Activated CD8-positive, alpha-beta memory T cell treated with anti-CD3 and anti-CD28 coated beads, Interleukin-2, amount 50 U/mL, for 4 hours (primary cell): ENCODE measurements around the gene ENPP1.
"Not testable (repeated sequence)": the region's sequence is repeated elsewhere in the genome, so short reads cannot be mapped to it uniquely, and the experiment has no call there.

ENCODE experiments used
- DNase-seq: peaks from one replicate; pipeline ENCODE4 v3.0.0-alpha.2; 2020

The ENPP1 gene

DNA sequence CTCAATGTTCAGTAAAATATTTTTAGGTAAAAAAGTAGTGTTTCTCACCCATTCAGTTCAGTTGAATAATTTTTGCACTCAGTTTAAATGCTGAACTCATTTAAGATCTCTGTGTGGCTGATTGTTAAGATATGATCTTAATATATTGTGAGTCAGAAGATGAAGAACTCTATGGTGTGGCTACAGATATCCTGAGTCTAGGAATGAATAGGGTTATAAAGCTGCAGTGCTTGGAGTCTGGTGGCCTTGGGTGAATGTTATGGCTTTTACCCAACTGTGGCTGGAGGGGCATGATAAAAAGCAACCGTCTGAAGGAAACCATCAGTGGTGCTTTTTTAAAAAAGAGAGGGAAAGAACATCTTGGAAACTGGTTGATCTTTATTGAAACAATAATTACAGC is 77.4 kb downstream of the ENPP1 start:
- DNase-seq, result no peak

DNA sequence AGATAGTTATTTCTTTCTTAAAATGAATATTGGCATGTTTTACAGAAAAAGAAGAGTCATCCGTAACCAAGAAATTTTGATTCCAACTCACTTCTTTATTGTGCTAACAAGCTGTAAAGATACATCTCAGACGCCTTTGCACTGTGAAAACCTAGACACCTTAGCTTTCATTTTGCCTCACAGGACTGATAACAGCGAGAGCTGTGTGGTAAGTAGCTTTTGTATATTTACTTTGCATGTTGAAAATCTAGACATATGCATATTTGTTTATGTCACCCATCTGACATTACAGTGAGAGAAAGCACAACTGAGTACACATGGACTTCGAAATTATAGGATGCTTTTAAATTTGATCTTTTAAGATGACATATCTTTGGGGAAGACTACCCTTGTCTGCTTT is 78.7 kb downstream of the ENPP1 start:
- no peak for DNase-seq

DNA sequence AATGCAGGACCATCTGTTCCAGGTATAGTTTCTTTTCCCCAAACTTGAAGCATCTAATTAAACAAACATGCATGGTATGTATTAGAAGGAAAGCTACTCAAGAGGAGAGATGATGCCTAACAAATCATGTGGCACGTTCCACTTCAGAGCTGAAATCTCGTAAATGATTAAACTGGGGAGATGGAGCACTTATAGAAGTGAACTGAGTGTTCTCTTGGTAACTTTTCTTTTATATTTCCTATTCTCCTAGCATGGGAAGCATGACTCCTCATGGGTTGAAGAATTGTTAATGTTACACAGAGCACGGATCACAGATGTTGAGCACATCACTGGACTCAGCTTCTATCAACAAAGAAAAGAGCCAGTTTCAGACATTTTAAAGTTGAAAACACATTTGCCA is 82.3 kb downstream of the ENPP1 start:
- no peak for DNase-seq

DNA sequence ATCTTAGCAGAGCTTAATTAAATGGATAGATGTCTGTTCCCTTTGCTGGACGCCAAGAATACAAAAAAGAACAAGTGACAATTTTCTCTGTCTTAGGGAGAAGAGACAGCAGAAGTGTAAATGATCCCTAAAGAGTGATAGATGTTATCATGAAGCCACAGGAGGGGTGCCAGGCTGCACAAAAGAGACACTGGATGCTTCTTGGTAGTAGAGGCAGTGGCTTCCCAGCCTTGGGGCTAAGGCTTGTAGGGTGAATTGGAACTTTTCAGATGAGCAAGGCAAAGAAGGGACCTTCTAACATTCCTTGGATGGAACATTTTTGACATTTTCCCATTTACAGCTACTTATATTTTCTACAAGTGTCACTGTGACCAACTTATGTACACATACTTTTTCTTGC is 85.4 kb downstream of the ENPP1 start:
- no peak for DNase-seq

DNA sequence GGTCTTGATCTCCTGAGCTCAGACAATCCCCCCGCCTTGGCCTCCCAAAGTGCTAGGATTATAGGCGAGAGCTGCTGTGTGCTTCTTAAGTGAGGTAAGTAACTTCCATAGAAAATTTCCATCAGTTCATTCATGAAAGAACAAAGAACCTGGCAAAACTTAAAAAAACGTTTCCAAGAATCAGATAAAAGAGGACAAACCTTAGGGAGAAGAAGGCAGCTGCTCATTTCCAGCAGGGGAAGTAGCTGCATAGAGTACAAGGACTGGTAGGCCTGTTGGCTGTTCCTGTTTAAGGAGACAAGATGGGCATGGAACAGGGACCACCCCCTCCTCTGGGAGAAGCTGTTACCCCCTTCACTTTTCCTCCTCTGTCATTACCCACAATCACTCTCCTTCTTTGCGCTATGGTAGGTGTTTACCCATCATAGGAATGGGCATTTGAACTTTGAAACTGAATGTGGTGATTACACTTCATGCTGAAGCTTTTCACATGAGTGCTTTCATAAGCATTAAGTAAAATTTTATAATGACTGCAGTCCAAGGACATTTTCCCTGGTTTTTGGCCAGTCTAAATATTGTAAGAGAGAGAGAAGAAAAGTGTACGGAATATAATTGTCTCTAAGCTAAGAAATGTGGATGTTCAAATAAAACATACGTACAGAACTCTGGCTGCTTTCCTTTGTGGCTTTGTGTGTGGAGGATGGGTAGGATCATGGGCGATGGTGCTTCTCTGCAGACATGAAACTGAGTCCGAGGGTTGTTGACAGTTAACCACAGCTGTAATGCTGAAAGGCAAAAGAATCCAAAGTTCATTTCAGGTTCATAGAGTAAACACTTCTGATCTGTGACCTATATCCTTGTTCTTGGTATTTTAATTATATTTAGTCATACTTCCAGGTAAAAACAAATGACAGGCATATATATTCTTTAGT is 86.9 kb downstream of the ENPP1 start:
- no peak for DNase-seq

DNA sequence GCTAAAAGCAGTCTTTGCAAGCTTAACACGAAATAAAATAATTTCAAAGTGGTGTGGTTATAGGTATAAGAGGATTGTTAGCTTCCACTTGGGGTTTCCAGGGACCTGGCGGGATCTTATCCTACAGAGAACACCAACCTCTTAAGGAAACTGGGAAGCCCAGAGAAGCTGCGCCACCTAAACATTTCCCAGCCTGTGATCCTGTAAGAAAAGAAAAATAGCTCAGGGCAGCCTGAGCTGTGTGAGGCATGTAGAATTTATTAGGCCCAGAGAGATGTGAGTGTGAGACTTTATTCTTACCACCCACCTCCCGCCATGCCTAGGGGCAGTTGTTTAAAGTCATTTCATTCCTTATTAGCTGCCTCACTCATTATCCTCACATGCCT is 89.2 kb downstream of the ENPP1 start:
- DNase-seq, result no peak

DNA sequence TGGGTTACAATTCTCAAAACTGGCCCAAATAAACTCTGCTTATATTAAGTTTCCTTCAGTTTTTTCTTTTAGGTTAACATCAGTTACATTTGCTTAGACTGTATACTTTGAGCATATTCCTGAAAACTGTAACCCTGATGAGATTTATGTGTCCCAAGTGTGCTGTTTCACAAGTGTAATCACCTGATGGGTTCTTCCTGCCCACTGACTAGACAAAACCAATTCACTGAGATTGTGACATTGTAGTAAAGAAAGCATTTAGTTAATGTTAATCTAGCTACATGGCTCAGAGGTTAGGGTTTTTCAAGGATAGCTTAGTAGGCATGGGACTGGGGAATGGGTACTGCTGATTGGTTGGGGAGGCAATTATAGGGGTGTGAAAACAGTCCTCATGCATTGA is 89.8 kb downstream of the ENPP1 start:
- DNase-seq, result no peak

DNA sequence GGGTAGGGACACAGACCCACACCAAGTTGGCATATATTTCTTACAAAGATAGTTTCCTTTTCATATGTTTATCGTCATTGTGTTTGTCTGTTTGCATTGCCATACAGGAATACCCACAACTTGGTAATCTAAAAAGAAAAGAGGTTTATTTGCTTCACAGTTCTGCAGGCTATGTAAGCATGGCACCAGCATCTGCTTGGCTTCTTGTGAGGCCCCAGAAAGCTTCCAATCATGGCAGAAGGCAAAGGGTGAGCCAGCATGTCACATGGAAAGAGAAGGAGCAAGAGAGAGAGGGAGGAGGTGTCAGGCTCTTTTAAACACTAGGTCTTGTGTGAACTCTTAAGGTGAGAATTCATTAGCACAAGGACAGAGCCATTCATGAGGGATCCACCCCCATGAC is 90.9 kb downstream of the ENPP1 start:
- no peak for DNase-seq

DNA sequence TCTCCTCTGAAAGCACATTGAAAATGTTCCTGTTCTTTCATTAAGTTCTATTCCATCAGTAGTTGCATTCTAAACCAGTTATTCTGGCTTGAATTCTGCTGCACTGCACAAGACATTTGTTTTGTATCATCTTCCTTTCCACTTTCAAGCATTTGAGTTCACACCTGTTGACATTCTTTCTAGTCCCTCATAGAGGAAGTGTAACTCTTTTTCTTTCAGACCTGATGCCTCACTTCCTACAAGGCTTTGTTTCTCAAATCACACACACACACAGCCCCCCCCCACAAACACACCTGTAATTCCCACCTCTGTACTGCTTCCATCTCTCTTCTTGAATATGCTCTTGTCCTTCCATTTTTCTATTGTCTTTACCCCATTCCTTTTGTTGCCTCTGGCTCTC is 92.4 kb downstream of the ENPP1 start:
- DNase-seq, result no peak

DNA sequence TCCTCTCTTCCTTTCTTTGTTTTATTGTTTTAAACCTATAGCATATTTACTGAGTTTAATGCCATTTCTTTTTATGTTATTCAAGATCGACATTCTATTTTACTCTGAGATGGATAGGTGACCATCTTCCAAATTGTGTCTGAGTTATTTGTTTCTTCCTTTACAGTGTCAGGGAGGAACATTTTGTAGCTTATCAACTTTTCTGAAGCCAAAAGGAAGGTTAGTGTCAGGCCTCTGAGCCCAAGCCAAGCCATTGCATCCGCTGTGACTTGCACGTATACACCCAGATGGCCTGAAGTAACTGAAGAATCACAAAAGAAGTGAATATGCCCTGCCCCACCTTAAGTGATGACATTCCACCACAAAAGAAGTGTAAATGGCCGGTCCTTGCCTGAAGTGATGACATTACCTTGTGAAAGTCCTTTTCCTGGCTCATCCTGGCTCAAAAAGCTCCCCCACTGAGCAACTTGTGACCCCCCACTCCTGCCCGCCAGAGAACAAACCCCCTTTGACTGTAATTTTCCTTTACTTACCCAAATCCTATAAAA is 93.6 kb downstream of the ENPP1 start:
- not testable (repeated sequence) for DNase-seq

DNA sequence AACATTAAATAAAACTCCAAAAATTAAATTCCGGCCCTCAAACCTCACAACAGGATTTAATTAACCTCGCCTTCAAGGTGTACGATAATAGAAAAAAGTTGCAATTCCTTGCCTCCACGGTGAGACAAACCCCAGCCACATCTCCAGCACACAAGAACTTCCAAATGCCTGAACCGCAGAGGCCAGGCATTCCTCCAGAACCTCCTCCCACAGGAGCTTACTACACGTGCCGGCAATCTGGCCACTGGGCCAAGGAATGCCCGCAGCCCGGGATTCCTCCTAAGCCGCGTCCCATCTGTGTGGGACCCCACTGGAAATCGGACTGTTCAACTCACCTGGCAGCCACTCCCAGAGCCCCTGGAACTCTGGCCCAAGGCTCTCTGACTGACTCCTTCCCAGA is 95.9 kb downstream of the ENPP1 start:
- not testable (repeated sequence) for DNase-seq

DNA sequence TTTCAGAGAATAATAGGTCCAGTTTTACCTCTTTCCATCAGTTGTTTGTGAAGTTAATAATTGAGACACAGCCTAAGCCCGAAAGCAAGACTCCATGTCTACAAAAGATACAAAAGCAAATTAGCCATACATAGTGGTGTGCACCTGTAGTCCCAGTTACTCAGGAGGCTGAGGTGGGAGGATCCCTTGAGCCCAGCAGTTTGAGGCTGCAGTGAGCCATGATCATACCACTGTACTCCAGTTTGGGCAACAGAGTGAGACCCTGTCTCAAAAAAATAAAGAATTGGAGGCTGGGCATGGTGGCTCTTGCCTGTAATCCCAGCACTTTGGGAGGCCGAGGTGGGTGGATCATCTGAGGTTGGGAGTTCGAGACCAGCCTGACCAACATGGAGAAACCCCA is 101.0 kb downstream of the ENPP1 start:
- not testable (repeated sequence) for DNase-seq

DNA sequence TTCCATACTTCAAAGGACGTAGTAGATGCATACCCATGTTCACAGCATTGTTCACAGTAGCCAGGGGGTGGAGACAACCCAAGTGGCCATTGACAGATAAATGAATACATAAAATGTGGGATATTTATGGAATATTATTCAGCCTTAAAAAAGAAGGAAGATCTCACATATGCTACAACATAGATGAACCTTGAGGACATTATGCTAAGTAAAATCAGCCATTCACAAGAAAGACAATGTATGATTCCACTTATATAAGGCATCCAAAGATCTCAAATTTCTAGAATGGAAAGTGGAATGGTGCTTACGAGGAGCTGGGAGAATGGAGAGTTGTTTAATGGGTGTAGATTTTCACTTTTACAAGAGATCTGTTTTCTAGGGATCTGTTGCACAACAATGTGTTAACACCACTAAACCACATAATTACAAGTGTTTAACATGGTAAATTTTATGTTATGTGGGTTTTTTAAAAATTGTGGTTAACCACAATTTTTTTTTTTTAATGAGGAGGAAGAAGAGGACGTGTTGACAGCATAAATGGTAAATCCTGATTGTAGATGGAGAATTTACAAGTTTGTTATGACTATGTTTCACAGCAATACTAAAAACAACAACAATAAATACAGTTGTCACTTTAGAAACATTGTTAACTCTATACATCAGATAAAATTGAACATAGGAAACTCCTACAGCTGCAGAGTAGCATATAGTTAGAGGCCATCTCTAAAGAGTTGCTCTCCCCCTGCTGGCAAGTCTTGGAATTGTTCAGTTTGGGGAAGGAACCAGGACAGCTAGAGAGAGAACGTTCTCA is 101.8 kb downstream of the ENPP1 start:
- DNase-seq, result peak; percentile 71

DNA sequence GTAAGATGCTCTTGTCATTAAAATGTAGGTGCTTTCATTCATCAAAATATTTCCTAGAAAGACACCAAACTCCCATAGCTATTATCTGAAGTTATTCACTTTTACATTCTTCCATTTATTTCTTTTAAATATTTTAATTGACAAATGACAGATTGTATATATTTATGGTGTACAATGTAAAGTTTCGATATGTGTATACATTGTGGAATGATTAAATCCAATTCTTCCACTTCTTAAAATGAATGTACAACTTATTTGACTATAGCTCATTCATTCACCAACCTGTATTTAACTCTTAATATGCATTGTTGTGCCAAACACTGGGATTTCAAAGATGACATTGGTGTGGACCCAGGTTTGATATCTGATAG is 102.4 kb downstream of the ENPP1 start:
- no peak for DNase-seq

DNA sequence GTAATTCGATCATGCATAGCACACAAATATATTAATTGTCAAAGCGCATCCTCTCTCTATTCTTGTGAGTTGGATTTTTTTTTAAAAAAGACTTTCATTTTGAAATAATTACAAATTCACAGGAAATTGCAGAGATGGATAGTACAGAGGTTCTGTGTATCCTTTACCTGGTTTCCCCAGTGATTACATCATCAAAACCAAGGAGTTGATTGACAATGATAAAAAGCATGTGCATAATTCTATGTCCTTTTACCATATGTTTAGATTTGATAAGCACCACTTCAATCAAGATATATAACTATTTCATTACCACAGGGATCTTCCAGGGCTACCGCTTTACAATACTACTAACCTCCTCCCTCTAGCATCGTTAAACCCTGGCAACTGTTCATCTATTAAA is 103.1 kb downstream of the ENPP1 start:
- no peak for DNase-seq

DNA sequence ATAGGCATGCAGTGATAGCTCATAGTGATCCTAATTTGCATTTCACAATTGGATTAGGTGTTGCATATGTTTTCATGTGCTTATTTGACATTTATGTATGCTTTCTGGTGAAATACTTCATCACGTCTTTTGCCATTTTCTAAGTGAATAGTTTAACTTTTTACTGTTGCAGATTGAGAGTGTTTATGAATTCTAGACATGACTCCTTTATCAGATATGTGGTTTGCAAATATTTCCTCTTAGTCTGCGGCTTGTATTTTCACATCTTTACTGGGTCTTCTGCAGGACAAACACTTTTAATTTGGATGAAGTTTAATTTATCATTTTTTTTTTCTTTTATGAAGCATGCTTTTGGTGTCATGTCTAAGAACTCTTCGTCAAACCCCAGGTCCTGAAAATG is 104.1 kb downstream of the ENPP1 start:
- DNase-seq, result no peak

DNA sequence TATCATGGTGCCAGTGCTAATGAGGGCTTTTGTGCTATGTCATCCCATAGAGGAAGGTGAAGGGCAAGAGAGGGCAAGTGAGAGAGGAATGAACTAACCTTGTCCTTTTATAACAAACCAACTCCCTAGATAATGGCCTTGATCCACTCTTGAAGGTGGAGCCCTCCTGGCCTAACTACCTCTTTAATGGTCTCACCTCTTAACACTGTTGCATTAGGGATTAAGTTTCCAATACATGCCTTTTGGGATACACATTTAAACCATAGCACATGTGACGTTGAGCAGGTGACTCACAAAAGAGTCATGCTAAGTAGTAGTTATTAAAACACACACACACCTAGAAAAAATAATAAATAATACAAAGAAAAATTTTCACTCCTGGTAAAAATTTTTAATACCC is 106.4 kb downstream of the ENPP1 start:
- no peak for DNase-seq

DNA sequence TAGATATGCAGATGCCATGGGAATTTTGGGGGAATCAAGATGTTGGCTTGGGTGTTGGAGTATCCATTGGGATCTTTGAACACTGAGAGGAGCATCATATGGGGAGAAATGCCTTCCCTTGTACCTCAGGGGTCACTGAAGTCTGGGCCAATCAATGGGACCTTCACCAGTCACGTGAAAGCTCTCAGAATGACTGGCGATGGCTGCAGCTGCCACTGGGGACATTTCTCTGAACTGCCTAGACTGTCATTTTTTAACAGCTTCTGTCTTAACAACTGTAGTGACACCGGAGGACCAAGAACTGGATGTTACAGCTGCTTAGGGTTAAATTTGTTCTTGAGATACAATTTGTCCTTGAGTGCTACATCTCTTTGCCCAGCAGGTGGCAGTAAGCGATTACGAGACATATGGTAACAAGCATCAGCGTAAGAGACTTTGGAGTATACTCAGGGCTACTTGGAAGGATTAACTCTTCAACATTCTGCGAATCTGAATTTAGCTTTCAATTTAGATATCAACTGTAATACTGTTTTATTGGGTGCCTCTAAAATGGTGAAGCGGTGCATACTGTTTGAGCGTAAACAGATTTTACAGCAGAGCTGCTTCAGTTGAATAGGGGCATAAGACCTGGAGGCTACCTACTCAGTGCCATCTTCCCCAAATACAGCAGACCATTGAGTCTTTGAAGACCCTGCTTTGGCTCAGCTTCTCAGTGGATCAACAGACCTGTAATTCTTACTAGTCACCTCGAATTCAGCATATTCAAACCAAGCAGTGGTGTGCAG is 107.3 kb downstream of the ENPP1 start:
- peak; percentile 43 for DNase-seq

DNA sequence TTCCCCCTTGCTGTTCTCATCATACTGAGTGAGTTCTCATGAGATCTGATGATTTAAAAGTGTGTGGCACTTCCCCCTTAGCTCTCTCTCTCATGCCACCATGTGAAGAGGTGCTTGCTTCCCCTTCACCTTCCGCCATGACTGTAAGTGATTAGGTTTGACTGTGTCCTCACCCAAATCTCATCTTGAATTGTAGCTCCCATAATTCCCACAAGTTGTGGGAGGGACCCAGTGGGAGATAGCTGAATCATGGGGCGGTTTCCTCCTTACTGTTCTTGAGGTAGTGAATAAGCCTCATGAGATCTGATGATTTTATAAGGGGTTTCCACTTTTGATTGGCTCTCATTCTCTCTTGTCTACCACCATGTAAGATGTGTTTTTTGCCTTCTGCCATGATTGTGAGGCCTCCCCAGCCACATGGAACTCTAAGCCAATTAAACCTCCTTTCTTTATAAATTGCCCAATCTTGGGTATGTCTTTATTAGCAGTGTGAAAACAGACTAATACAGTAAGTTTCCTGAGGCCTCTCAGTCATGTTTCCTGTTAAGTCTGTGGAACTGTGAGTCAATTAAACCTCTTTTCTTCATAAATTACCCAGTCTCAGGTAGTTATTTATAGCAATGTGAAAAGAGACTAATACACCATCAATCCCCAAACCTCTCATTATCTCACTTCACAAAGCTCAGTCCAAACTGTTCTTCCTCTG is 108.4 kb downstream of the ENPP1 start:
- DNase-seq, result not testable (repeated sequence)

DNA sequence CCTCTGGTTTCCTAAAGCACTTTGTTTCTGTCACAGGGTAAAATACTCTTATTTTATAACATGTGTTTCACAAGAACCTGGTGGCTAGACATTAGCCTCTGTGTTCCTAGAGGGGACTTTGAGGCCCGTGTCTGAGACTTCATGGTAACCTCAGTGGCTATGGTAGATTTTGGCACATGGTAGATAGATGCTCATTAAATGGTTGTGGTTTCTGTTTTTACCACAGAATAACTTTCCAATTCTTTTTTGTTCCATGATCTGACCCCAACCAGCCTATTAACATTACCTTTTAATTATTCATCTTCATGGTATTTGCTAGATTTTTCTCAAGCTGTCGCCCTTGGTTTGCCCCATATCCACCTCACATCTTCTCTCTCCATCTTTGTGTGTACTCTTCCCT is 109.0 kb downstream of the ENPP1 start:
- DNase-seq, result no peak

DNA sequence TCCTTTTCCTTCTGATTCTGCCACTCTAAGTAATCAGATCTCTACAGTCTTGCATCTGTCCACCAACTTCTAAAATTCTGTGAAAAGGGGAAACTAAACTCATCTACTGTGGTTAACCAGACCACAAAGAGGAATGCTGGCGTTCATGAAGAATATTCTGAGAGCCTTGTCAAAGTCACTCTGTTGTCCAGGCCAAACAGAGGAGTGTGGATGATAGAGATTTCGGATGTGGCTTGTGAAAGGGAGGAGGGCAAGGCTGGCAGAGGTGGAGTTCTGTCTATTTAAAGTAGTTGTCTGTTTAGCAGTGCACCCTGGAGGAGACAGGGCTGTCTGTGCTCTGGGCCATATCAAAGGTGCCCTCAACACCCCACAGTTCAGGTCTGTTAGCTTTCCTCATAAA is 109.5 kb downstream of the ENPP1 start:
- DNase-seq, result no peak
